Colon (tissue), 2 donors: ENCODE data around the gene CDH13.

Source experiments
- FAIRE-seq: peaks from 2 replicates; lab custom pipeline; 2012; peaks lifted over from hg19 to GRCh38; lab: Jason Lieb, UNC
- donor health status: control.
- donor health status: control.

Gene CDH13

GRCh38 chr16:82652826-82653225, 26.1 kb downstream of the CDH13 start:
- FAIRE-seq, result no peak

GRCh38 chr16:82653550-82654511, 27.1 kb downstream of the CDH13 start:
- no peak for FAIRE-seq

DNA sequence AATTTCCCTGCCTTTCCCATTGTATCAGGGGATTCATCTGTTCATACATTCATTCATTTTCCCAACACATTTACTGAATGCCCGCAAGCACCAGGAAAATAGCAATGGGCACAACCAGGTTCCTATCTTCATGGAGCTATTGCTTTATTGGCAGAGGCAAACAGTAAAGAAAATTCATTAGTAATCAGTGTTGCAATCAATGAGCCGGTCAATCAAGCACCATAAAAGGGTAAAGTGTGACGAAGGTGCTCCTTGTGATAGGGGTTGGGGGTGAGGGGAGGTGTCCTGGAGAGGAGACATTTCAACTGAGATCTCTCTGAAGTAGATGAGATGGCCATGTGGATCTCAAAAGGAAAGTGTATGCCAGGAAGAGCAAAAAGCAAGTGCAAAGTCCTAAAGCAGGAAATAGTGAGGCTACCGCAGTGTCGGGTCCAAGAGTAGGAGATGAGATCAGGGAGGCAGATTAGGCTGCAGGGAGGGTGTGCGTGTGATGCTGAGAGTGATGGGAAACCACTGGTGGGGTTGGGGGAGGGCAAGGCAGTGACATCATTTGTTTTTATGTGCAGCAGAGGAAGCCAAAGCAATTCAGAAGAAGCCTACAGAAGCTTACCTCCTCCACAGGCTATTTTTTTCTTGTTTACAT, 28.4 kb downstream of the CDH13 start:
- no peak for FAIRE-seq

GRCh38 chr16:82655720-82656490, 29.1 kb downstream of the CDH13 start:
- FAIRE-seq, result no peak

GRCh38 chr16:82657239-82657638, 30.5 kb downstream of the CDH13 start:
- FAIRE-seq, result no peak

- FAIRE-seq, result no peak
Observed at GRCh38 chr16:82657786-82658185, 31.0 kb downstream of the CDH13 start.

DNA sequence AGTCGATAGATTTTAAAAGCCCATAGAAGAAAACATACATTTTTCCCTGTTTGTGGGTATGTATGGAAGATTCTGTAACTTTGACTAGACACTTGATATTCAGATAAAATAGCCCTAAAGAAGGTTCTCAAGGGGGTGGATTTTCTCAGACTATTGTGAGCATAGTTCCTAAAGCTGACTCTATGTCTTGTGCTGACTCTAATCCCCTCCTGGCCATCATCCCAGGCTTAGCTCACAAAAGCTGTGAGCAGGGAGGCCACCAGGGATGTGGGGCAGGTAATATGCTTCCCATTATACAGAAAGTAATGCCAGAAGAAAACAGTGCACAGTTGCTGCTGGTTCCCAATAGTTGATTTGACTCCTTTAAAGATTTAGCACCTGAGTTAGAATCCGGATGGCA, 32.0 kb downstream of the CDH13 start:
- FAIRE-seq, result no peak

- no peak for FAIRE-seq
Observed at GRCh38 chr16:82660075-82660645, 33.4 kb downstream of the CDH13 start.

DNA sequence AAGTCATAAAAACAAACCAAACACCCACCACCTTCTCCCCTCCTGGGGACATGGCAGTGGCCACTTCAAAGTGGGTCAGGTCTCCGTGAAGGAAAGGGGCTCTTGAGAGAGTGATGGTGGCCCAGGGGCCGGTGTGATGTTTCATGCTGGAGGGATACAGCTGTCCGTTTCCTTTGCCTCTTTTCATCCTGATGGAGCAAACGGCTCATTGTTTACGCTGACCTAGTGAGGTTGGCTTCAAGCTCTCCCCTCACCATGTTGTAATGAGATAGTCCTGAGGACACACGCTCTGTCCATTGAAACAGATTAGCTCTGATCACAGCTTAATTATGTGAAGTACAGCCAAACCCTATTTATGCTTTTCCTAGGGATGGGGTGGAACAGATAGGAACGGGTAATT, 34.2 kb downstream of the CDH13 start:
- no peak for FAIRE-seq

GRCh38 chr16:82664181-82664580, 37.4 kb downstream of the CDH13 start:
- no peak for FAIRE-seq

- no peak for FAIRE-seq
Observed at GRCh38 chr16:82665025-82665424, 38.3 kb downstream of the CDH13 start.

DNA sequence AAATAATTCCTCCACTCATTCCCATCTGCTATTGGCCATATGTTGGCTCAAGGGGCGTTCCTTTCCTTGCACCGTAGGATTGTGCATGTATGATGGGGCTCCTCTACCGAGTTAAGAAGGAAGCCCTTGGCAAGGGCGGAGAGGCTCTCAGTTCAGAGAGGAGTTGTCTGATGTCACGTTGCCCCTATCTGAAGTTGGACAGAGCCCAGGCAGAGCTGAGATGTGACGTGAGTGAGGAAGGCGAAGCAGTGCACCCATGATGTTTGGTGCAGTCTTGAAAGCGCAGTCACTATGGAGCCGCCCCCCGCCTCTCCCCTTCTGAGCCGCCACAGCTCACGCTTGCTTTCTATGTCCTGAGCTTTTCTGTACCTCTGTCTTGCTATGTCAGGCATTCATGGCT, 40.7 kb downstream of the CDH13 start:
- FAIRE-seq, result no peak

GRCh38 chr16:82668094-82668493, 41.3 kb downstream of the CDH13 start:
- no peak for FAIRE-seq

DNA sequence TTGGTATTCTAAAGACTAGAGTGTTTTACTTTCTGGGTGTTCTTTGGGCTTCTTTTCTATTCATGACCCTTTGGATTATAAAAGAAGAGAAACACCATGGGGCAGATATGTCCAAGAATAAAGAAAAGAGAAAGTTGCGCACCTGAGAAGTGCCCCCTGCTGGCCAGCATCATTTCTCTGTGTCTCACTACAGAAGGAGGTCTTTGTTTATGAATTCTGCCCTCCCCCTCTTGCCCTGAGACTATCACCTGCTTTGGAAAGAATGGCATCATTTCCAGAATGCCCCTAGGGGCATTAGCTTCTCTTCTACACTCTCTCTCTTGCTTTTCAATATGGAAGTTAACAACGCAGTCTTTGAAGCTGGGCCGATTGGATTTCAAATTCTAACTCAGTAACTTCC, 45.0 kb downstream of the CDH13 start:
- FAIRE-seq, result no peak

GRCh38 chr16:82672676-82673075, 45.9 kb downstream of the CDH13 start:
- no peak for FAIRE-seq

DNA sequence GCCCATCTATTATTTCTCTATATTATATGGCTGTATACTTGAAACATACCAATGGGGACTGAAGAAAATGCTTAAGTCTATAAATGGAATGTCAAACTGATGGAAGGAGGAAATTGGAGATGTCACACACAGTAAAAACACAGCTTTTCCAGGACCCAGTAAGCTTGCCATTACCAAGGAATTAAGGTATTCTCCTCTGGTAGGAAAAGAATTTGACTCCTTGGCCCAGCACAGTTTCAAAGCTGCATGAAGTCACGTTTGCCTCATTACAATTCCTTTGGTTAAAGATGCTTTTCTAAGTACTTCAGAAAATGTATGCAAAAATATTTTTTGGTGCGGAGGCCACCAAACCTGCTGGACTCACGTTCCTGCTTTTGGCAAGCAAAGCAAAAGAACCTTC, 48.5 kb downstream of the CDH13 start:
- no peak for FAIRE-seq

GRCh38 chr16:82681592-82681991, 54.8 kb downstream of the CDH13 start:
- no peak for FAIRE-seq

- FAIRE-seq, result no peak
Observed at GRCh38 chr16:82682767-82683166, 56.0 kb downstream of the CDH13 start.

DNA sequence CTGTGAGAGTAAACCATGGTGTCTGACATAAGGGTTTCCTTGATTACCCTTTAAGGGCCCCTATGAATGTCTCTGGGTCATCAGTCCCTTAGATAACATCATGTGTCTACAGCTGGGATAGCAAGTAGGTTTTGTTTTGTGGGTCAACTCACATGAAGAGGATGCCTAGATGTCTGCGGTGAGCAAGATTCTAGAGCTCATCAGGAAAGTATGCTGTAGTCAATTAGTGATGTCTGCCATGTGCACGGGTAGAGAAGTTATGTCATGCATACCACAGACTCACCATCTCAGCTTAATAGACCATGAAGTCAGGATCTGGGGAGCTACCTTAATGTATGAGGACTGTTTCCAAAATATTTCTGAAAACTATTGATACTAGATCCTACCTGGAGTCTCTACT, 57.5 kb downstream of the CDH13 start:
- no peak for FAIRE-seq

- FAIRE-seq, result no peak
Observed at GRCh38 chr16:82685526-82685925, 58.8 kb downstream of the CDH13 start.

- FAIRE-seq, result no peak
Observed at GRCh38 chr16:82694239-82694874, 67.6 kb downstream of the CDH13 start.

GRCh38 chr16:82695806-82696205, 69.0 kb downstream of the CDH13 start:
- FAIRE-seq, result no peak
